Transverse colon (tissue), 4 donors: ENCODE measurements around the gene DNAJB7. TPM values are rescaled to one million over a fixed set of nuclear protein-coding genes. Genes with fewer than 3 reads are reported as not detected.

Experiments
- DNase-seq: peaks from one replicate; pipeline ENCODE4 v3.0.0-alpha.2; 2019
- H3K27ac ChIP-seq, 4 donors: fragments of 200-600 bp; sonication (generic); 2 replicates each; pipeline ENCODE4 v1.5.1; 2016 to 2018; ENCODE audit warnings: inconsistent platforms in 4 of 4
- H3K27me3 ChIP-seq: fragments of 200-600 bp; sonication (generic); 2 replicates; pipeline ENCODE4 v1.5.1; 2017; ENCODE audit warnings: inconsistent platforms
- H3K36me3 ChIP-seq, 4 donors: fragments of 200-600 bp; sonication (generic); 2 replicates each; pipeline ENCODE4 v1.5.1; 2017 to 2019; ENCODE audit warnings: inconsistent platforms in 4 of 4
- H3K4me1 ChIP-seq, 4 donors: fragments of 200-600 bp; sonication (generic); 2 replicates each; pipeline ENCODE4 v1.5.1; 2017 to 2020; ENCODE audit warnings: inconsistent platforms in 4 of 4
- H3K4me3 ChIP-seq, 4 donors: fragments of 200-600 bp; sonication (generic); 1 replicate in 1 of 4; 2 replicates in 3 of 4; pipeline versions ENCODE4 v1.5.1 to v1.6.1; 2017 to 2019; ENCODE audit warnings: inconsistent platforms in 4 of 4
- H3K9me3 ChIP-seq, 2 donors: fragments of 200-600 bp; sonication (generic); 2 replicates each; pipeline ENCODE4 v1.5.1; 2017 to 2019; ENCODE audit warnings: inconsistent platforms in 2 of 2
- CTCF ChIP-seq, 5 experiments: fragments of 200-600 bp in 3 of 5; fragments of 450-650 bp in 2 of 5; sonication (generic) in 3 of 5; IDR thresholded peaks; 1 replicate in 2 of 5; 2 replicates in 3 of 5; pipeline ENCODE4 v1.5.1; 2016 to 2017; ENCODE audit warnings: antibody characterized with exemption in 5 of 5, inconsistent platforms in 3 of 5, mild to moderate bottlenecking in 2 of 5, moderate library complexity in 1 of 5
- EP300 ChIP-seq: sonication (generic); formaldehyde crosslinking; IDR thresholded peaks from one replicate; pipeline ENCODE4 v1.6.1; 2017; ENCODE audit warnings: antibody characterized with exemption, low read depth
- POLR2A ChIP-seq: fragments of 450-650 bp; IDR thresholded peaks from one replicate; pipeline ENCODE4 v1.6.1; 2016; ENCODE audit warnings: antibody characterized with exemption, mild to moderate bottlenecking, moderate library complexity
- POLR2AphosphoS5 ChIP-seq, 3 donors: sonication (generic); formaldehyde crosslinking; IDR thresholded peaks; one replicate each; pipeline ENCODE4 v1.6.1; 2016; ENCODE audit warnings: antibody characterized with exemption in 3 of 3
- WGBS, 2 donors: methylation state at CpG; one replicate each; pipeline ENCODE4 v1.1.5; 2018; ENCODE audit warnings: low coverage in 1 of 2; 5-methylcytosine and 5-hydroxymethylcytosine counted together
- in situ Hi-C, 4 donors: fragments of 200-750 bp; cut with MboI; loops; one replicate each; pipeline versions ENCODE4 v1.15.0 to v1.15.1; 2017; ENCODE audit warnings: low sequenced_read_pairs in 3 of 4, low pct_ligation_motif_present in 1 of 4, low pct_unique_long_range_greater_than_20kb in 1 of 4
- intact Hi-C: fragments of 100-400 bp; cut with DNase I; formaldehyde crosslinking; loops from one replicate; pipeline ENCODE4 v1.15.1; 2023; ENCODE audit warnings: low total_unique reads
- total RNA-seq, 4 donors: library from RNA; depleted of rRNA; stranded (reverse); fragments of >200 nt; gene quantifications; one replicate each; pipeline ENCODE4 v1.1.0, GENCODE V29; 2016

Gene DNAJB7
- total RNA-seq, 4 donors from 2014 or later, result 0.55 to 24.9 (median 0.64) TPM; not detected in 1

GRCh38 chr22:40844951-40845350 lies 17.0 kb downstream of the DNAJB7 start:
- in situ Hi-C loops, result no loop called here
- no peaks in the 10 kb centered on the region for H3K27me3 ChIP-seq
- WGBS, 2 donors, result 94 to 95% methylated on average over 3 of the region's 3 CpGs
- H3K36me3 ChIP-seq, result peaks cover 0 to 83% (median 33%) of the 10 kb centered on the region in 4 donors
- no peak overlapping the region for H3K27ac ChIP-seq
- TF ChIP-seq CTCF (IDR thresholded peaks at IDR 0.05) (no peak), POLR2A (no peak), POLR2AphosphoS5 (IDR thresholded peaks at IDR 0.05) (no peak), EP300 (no peak)
- intact Hi-C loops, result no loop called here
- H3K9me3 ChIP-seq, result no peaks in the 10 kb centered on the region
- no peaks in the 10 kb centered on the region for H3K4me1 ChIP-seq
- H3K4me3 ChIP-seq, result no peak overlapping the region
- DNase-seq, result no peak

GRCh38 chr22:40838486-40838885 lies 23.4 kb downstream of the DNAJB7 start:
- 72 to 78% methylated on average over 3 of the region's 3 CpGs for WGBS, 2 donors
- H3K36me3 ChIP-seq, result peaks cover 0 to 77% (median 28%) of the 10 kb centered on the region in 4 donors
- no peaks in the 10 kb centered on the region for H3K27me3 ChIP-seq
- in situ Hi-C loops, result no loop called here
- H3K27ac ChIP-seq, result no peak overlapping the region
- no peaks in the 10 kb centered on the region for H3K9me3 ChIP-seq
- TF ChIP-seq CTCF (IDR thresholded peaks at IDR 0.05) (no peak), EP300 (no peak), POLR2A (no peak), POLR2AphosphoS5 (IDR thresholded peaks at IDR 0.05) (no peak)
- no peak overlapping the region for H3K4me3 ChIP-seq
- no peak for DNase-seq
- intact Hi-C loops, result no loop called here
- H3K4me1 ChIP-seq, result peaks cover 0 to 6% (median 2%) of the 10 kb centered on the region in 4 donors

GRCh38 chr22:40834619-40835018 lies 27.3 kb downstream of the DNAJB7 start:
- WGBS, 2 donors, result 91 to 98% methylated on average over 3 of the region's 3 CpGs
- Histone ChIP-seq H3K4me1 (peaks cover 0 to 8% (median 3%) of the 10 kb centered on the region in 4 donors), H3K4me3 (no peak overlapping the region), H3K9me3 (no peaks in the 10 kb centered on the region), H3K27me3 (no peaks in the 10 kb centered on the region), H3K36me3 (peaks cover 0 to 78% (median 29%) of the 10 kb centered on the region in 4 donors), H3K27ac (no peak overlapping the region)
- in situ Hi-C loops (no loop called here), intact Hi-C loops (no loop called here)
- TF ChIP-seq EP300 (no peak), POLR2A (no peak), POLR2AphosphoS5 (IDR thresholded peaks at IDR 0.05) (no peak), CTCF (IDR thresholded peaks at IDR 0.05) (no peak)
- DNase-seq, result no peak

DNA sequence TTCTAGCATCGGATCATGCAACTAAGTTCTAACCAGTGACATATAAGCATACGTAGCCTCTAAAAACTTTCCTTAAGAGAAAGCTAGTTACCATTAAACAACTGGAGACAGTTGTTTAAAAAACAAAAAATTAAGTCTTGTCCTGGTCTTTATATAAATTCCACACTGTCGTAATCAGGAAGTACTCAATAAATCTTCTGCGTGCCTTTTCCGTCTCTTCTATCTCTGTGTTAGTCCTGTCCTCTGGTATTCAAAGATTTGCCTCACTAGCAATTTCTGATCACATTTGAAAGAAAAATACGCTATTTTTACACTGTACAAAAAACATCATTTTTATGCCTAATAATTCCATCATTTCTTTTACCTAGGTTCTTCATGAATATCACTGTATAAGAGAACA lies 32.8 kb downstream of the DNAJB7 start:
- H3K9me3 ChIP-seq, result no peaks in the 10 kb centered on the region
- in situ Hi-C loops (no loop called here), intact Hi-C loops (no loop called here)
- TF ChIP-seq POLR2AphosphoS5 (IDR thresholded peaks at IDR 0.05) (no peak), CTCF (IDR thresholded peaks at IDR 0.05) (no peak), EP300 (no peak), POLR2A (no peak)
- H3K36me3 ChIP-seq, result peaks cover 0 to 80% (median 24%) of the 10 kb centered on the region in 4 donors
- H3K27me3 ChIP-seq, result no peaks in the 10 kb centered on the region
- no peak for DNase-seq
- no peak overlapping the region for H3K27ac ChIP-seq
- peaks cover 0 to 3% (median 0%) of the 10 kb centered on the region in 4 donors for H3K4me1 ChIP-seq
- WGBS, 2 donors, result 83 to 88% methylated on average over 6 of the region's 6 CpGs
- no peak overlapping the region for H3K4me3 ChIP-seq
